HCT116 (cell line): ENCODE results near the gene TMEM52.

Experiments
- CEBPB ChIP-seq: IDR thresholded peaks from 2 replicates; pipeline ENCODE4 v1.6.1; 2012; ENCODE audit warnings: low read depth
- ELF1 ChIP-seq: IDR thresholded peaks from 2 replicates; pipeline ENCODE4 v1.6.1; 2012; ENCODE audit warnings: low read depth, borderline replicate concordance
- EZH2 ChIP-seq: fragments of 200-600 bp; sonication (generic); IDR thresholded peaks from 2 replicates; pipeline ENCODE4 v1.6.1; 2017; ENCODE audit warnings: antibody characterized with exemption, mixed run types
- EZH2phosphoT487 ChIP-seq: fragments of 200-600 bp; IDR thresholded peaks from 2 replicates; pipeline ENCODE4 v1.6.1; 2018; ENCODE audit warnings: antibody characterized with exemption, borderline replicate concordance
- POLR2A ChIP-seq: IDR thresholded peaks from 2 replicates; pipeline ENCODE4 v1.7.0; 2011; ENCODE audit warnings: borderline replicate concordance; ENCODE audit not compliant: insufficient read depth, insufficient read length; ENCODE audit errors: extremely low read depth
- POLR2AphosphoS5 ChIP-seq: IDR thresholded peaks from 2 replicates; pipeline ENCODE4 v1.6.1; 2011; ENCODE audit warnings: mild to moderate bottlenecking, low read depth, low read length, moderate library complexity
- RAD21 ChIP-seq: IDR thresholded peaks from 2 replicates; pipeline ENCODE4 v1.6.1; 2012; ENCODE audit warnings: low read depth, mild to moderate bottlenecking
- SIN3A ChIP-seq: IDR thresholded peaks from 2 replicates; pipeline ENCODE4 v1.6.1; 2012; ENCODE audit warnings: low read depth
- ZFX ChIP-seq: fragments of 450-650 bp; IDR thresholded peaks from 2 replicates; pipeline ENCODE4 v1.6.1; 2017
- ZNF274 ChIP-seq: fragments of 200-500 bp; sonication (Bioruptor generic); IDR thresholded peaks from 2 replicates; pipeline ENCODE4 v1.6.1; 2014; ENCODE audit warnings: mild to moderate bottlenecking, low read depth, low read length, inconsistent platforms
- TF ChIP-seq, protein P1 (sequence below), 3 experiments: fragments of 200-600 bp in 1 of 3; sonication (generic) in 1 of 3; IDR thresholded peaks in 2 of 3; conservative IDR thresholded peaks in 1 of 3; 2 replicates each; pipeline ENCODE4 v1.5.1; 2012 to 2017; ENCODE audit warnings: low read depth in 2 of 3, low read length in 2 of 3, antibody characterized with exemption in 1 of 3, borderline replicate concordance in 1 of 3, control low read depth in 1 of 3, mild to moderate bottlenecking in 1 of 3, mixed read lengths in 1 of 3, mixed run types in 1 of 3, moderate library complexity in 1 of 3; ENCODE audit not compliant: insufficient read depth in 1 of 3
- TF ChIP-seq, protein P2 (sequence below): IDR thresholded peaks from 2 replicates; pipeline ENCODE4 v1.6.1; 2012

DNA sequence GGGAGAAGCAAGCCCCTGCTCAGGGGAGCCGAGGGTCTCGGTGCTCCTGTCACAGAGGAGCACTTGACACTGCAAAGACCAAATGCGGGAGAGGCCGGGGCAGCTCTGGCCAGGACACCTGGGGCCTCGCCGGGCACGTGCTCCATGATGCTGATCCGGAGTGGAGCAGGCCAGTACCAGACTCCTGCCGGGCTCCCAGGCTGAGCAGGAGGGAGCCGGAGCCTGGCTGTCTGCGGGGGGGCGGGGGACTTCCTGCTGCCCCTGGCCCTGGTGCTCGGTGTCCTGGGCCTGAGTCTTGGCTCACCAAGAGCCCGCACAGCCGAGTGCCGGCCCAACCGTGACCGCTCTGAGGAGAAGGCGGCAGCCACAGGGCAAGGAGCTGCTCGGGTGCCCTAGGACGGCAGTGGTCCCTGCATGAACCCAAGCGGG lies 38.5 kb upstream of the TMEM52 start:
- TF ChIP-seq, protein P1, sequence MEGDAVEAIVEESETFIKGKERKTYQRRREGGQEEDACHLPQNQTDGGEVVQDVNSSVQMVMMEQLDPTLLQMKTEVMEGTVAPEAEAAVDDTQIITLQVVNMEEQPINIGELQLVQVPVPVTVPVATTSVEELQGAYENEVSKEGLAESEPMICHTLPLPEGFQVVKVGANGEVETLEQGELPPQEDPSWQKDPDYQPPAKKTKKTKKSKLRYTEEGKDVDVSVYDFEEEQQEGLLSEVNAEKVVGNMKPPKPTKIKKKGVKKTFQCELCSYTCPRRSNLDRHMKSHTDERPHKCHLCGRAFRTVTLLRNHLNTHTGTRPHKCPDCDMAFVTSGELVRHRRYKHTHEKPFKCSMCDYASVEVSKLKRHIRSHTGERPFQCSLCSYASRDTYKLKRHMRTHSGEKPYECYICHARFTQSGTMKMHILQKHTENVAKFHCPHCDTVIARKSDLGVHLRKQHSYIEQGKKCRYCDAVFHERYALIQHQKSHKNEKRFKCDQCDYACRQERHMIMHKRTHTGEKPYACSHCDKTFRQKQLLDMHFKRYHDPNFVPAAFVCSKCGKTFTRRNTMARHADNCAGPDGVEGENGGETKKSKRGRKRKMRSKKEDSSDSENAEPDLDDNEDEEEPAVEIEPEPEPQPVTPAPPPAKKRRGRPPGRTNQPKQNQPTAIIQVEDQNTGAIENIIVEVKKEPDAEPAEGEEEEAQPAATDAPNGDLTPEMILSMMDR (IDR thresholded peaks at IDR 0.05 in 2 of 3, conservative IDR thresholded peaks at IDR 0.05 in 1 of 3; ENCODE audit: borderline replicate concordance in 1 of 3, insufficient read depth in 1 of 3, low read depth in 2 of 3, low read length in 2 of 3) = no peak
- TF ChIP-seq EZH2 (no peak), POLR2AphosphoS5 (no peak), ELF1 (no peak), EZH2phosphoT487 (no peak), POLR2A (no peak), ZFX (no peak), RAD21 (no peak), ZNF274 (no peak), SIN3A (no peak), CEBPB (no peak)
- TF ChIP-seq, protein P2, sequence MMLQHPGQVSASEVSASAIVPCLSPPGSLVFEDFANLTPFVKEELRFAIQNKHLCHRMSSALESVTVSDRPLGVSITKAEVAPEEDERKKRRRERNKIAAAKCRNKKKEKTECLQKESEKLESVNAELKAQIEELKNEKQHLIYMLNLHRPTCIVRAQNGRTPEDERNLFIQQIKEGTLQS = no peak
